ENCODE data around the gene RAPGEF4.

GRCh38 chr2:172985139-172985892 lies 249.7 kb downstream of the RAPGEF4 start:
- TF ChIP-seq POLR2A (IDR thresholded peaks at IDR 0.05; ENCODE audit: low read length) (no peak), GATA1 (IDR thresholded peaks at IDR 0.05; ENCODE audit: low read depth, low read length) (no peak)

All from erythroblast (primary cell).